HG02885 (cell line): ENCODE results near the gene ZNF22.

ENCODE experiments used
- ATAC-seq: cut with Tn5 transposase; IDR thresholded peaks from one replicate; pipeline ENCODE4 v1.9.1; 2021; ENCODE audit warnings: mild to moderate bottlenecking; ENCODE audit not compliant: unreplicated experiment, poor library complexity

Gene ZNF22

DNA sequence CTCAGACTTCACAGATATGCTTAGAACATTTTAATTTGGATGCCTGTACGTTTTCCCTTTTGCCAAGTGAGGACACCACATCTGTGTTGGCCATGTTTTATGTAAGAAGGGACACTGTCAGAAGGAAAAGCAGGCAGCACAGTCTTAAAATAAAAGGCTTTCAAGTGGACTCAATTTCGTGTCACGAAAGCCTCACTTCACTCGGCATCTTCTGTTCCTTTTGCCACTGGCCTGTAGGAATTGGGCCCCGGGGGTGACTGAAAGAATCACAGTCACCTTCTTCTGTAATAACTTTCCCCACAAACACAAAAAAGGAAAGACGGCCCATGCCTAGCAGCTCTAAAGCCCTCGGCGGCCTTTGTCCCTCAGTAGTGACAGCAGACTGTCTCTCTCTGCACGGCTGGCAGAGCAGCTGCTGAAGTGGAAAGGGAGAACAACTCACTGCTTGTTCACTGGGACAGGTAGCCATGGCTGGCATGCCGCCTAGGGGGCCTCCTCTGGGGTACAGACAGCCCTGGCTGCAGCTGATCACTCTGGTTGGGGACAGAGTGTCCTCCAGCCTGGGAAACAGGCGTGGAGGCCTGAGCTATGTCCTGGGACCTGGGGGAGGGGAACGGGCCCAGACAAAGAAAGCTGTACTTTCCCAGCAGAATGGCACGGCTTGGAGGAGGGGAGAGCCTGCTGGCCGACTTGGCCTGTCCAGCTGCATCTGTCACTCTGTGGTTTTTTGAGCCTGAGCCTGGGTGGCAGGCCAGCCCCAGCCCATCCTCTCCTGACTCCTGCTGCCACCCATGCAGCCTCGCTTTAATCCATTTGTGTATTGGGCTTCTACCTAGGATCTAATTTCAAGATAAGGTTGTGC, 36.7 kb upstream of the ZNF22 start:
- no peak for ATAC-seq

GRCh38 chr10:44965104-44965503, 35.6 kb upstream of the ZNF22 start:
- no peak for ATAC-seq

DNA sequence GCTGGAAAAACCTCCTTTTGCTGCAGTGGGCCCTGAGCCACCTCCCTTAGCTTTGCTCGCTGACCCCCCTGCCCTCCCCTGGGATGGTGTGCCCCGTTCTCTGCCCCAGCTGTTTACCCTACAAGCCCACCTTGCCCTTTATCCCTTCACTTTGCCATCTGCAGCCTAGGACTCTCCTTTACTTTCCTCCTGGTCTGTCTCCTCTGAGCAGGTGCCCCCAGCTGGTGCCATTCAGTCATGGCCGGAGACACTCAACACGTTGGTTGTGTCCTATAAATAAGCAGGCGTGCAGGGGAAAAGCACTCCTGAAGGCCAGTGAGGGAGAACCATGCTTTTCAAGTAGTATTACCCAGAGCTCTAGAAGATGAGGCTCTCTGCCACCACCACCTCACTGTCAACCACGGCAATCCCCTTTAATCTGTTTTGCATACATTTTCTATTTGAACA, 35.0 kb upstream of the ZNF22 start:
- peak; percentile 33 for ATAC-seq

DNA sequence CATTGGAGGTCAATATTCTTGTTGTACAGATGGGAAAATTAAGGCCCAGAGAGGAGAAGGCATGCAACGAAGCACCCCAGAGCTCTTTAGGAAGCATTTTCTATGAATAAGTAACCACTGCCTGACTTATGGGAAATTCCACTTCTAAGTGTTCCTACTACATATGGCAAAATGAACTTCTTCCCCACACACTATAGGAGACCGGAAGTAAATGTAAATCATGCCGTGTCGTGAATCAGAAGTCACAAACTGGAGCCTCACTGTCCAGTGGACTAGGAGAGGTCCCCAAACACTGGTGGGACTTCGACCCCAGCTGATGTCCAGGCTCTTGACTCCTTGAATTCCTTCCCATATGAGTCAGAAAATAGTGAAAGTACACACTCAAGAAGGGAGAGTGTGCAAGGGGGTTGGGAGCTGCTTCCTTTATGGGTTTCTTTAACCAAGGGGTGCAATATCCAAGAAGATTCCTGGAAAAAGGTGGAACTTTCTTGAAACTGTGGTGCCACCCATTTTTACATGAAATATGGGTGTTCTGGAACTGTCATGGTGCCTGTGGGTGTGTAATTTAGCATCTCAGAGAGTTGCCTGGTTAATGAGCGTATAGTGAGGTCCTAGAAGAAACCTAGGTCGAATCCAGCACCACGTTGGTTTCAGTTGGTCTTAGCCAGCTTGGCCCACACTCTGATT, 34.5 kb upstream of the ZNF22 start:
- peak; percentile 36 for ATAC-seq

DNA sequence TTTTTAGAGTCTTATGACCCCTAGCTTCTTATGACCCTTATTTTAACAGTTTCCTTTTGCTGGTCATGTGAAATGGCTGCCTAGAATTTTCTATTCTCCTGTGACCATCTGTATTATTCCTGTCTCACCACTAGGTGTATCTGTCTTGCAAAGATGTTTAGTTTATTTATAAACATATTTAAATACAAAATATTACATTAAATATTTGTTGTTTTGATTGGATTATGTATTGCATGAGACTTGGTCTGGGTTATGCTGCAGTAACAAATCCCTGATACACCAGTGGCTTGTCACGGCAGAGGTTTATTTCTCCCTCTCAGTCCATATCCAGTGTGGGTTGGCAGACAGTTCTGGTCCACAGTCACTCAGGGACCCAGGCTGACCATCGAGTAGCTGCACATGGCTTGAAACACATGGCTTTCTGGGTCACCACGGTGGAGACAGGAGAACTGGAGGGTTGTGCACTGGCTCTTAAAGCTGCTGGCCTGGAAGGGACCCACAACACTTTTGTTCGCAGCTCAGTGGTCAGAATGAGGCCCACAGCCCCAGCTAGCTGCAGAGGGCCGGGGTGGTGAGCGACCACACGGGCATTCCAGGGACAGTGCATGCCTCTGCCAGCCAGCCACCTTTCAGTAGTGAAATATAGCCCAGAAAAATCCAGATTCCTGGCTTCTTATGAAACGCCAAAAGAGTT, 33.8 kb upstream of the ZNF22 start:
- no peak for ATAC-seq

- no peak for ATAC-seq
These were observed 33.1 kb upstream of the ZNF22 start for GRCh38 chr10:44967616-44968015.

- ATAC-seq, result no peak
These were observed 32.6 kb upstream of the ZNF22 start for GRCh38 chr10:44968091-44968490.

GRCh38 chr10:44968500-44969400, 32.0 kb upstream of the ZNF22 start:
- no peak for ATAC-seq

DNA sequence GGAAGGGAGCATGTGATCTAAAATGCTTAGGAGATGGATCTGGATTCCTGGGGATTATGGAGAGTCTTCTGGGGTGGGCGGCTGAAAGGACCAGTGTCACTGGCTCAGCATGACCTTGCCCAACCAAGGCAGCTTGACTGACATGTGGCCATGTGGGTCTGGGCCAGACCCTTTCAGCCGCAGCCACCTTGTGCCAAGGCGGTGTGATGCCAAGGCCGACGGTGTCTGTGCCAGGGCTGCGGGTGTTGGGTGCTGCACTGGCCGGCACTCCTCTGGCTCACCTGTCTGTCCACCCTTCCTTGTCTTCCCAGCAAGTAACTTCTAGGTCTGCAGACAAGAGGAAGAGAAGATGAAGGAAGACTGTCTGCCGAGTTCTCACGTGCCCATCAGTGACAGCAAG, 30.9 kb upstream of the ZNF22 start:
- ATAC-seq, result no peak

DNA sequence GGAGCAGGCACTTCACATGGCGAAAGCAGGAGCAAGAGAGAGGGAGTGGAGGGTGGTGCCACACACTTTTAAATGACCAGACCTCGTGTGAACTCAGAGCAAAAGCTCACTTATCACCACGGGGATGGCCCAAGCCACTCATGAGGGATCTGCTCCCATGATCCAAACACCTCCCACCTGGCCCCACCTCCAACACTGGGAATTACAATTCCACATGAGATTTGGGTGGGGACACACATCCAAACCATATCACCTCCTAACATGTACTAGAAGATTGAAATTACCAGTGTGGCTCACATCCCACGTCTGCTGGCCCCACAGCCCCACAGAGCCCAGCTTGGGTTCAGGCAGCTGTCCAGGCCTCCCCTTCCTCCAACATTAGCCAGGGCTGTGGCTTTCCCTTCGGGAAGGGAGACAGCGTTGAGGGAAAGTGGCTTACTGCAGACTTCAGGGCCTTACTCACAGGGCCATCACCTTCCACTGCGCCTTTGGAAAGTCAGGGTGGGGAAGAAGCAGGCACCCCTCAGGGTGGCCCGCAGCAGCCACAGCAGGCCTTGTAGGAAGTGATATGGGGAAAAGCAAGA, 29.8 kb upstream of the ZNF22 start:
- ATAC-seq, result no peak

- no peak for ATAC-seq
These were observed 29.3 kb upstream of the ZNF22 start for GRCh38 chr10:44971434-44971833.

DNA sequence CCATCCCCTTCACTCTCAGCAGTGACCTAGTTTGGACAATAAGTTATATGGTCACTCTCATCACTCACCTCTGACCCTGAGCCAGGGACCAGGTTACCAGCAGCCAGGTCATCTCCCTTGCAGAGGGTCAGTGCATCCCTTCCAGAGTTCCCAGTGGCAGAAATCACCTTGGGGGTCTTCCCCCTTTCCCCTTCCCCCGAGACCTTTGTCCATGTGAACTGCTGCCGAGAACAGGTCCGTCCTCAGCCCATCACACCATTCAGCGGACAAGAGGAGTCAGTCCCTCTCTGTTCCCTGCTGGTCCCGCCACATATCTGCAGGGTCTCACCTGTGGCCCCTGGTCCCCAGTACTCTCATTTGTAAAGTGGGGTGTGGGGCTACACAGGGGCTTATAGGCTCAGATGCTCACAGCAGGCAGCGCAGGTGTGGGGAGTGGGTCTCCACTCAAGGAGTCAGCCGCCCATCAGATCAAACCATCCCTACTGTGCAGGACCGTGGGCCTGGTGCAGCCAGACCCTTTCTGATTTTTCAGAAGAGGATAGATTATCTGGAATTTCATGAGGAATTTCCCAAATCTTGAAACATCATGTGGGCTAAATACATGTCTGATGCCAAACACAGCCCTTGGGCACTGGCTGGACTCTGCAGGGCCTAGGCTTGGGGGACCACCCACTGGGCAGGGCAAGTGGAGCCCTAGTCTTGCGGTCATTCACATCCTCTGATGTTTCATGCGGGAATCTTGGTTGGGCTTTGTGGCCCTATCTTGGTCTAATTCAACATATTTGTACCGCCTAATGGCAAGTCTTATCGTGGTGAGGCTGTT, 28.6 kb upstream of the ZNF22 start:
- no peak for ATAC-seq

DNA sequence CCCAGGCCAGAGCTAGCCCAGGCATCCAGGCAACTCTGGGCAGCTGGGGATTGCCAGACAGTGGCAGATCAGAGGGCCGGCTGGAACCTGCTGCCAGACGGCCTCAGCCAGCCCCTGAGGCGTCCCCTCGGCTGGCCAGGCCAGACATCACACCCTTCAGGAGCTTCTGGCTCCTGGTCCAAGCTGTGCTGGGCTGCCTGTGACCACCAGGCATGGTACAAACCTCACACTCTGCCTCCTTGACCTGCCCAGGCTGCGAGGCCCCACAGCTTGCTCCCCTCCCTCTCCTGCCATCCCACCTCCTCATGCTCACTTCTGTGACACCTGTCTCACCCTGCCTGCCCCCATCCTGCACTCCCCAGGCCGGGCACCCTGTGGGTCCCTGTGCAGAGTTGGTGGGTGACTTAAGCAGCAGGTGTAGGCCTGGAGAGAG, 27.8 kb upstream of the ZNF22 start:
- ATAC-seq, result no peak

GRCh38 chr10:44973323-44974081, 27.2 kb upstream of the ZNF22 start:
- no peak for ATAC-seq

DNA sequence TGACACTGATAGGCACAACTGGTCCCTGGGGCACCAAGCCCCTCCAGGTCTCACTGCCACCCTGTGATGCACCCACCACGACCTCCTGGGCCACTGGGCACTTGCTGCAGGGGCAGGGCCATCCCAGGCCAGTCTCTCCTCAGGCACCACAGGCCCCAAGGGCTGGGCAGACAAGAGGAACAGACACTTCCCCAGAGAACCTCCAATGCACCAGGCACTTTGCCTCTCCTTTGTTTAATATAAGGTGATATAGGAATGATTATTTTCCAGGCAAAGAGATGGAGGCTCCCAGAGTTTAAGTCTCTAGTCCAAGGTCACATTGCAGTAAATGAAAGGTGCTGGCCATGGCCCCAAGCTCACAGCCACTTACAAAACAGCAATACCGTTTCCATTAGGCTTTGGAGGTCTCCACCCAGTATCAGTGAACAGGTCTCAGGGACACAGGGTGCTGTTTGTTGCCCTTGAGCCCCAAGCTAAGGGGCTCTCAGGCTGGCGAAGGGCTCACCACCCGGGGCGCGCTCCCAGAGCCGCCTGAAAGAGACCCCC, 26.6 kb upstream of the ZNF22 start:
- ATAC-seq, result peak; percentile 1

DNA sequence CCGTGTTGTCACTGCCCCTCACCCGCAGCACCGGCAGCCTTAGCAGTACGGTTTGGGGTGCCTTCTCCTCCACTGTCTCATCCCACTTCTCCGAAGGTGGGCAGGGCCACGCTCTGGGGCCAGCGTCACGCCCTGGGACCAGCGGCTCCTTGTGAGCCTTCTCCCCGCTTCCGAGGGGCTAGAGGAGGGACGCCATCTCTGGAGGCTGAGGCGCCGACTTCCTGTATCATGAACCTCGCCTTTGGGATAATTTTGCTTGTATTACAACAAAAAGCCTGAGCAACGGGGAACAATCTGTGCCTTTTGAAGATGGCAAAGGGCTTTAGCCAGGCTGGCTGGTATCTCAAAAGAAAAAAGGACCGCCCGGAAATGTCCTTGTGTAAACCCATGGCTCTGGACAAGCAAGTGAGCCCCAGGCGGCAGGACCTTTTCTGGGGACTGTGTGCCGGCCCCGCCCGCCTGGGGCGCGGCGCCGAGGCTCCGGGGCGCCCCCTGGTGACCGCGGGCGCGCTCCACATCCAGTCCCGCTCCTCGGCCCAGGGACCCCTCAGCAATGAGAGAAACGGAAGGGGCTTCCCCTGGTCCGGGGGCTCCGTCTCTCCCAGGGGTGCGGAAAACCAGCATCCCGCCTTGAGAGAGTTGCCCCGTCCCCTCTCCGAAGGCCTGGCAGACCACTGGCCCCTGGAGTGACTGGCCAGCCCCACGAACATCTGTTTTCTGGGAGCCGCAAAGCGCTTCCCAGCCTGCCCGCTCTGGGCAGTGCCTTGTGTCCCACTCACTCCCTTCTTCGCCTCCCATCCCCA, 25.9 kb upstream of the ZNF22 start:
- peak; percentile 84 for ATAC-seq
